HepG2 (cell line): ENCODE data around the gene FAM83G. TPM values are rescaled to one million over a fixed set of nuclear protein-coding genes. Genes with fewer than 3 reads are reported as not detected.

Experiments used
- ARNTL ChIP-seq: sonication (generic); formaldehyde crosslinking; IDR thresholded peaks from 2 replicates; pipeline ENCODE4 v1.4.0; 2020; ENCODE audit warnings: mild to moderate bottlenecking, missing genetic modification reagents
- EED ChIP-seq: sonication (generic); formaldehyde crosslinking; IDR thresholded peaks from 2 replicates; pipeline ENCODE4 v1.5.0; 2020; ENCODE audit warnings: mild to moderate bottlenecking, missing genetic modification reagents
- GRHL1 ChIP-seq: sonication (generic); formaldehyde crosslinking; conservative IDR thresholded peaks from 2 replicates; pipeline ENCODE4 v1.8.0; 2022; ENCODE audit warnings: missing genetic modification reagents
- HOXD1 ChIP-seq: sonication (generic); formaldehyde crosslinking; IDR thresholded peaks from 2 replicates; pipeline ENCODE4 v1.5.0; 2020; ENCODE audit warnings: missing genetic modification reagents
- JUND ChIP-seq: sonication (generic); formaldehyde crosslinking; IDR thresholded peaks from 2 replicates; pipeline ENCODE4 v1.8.0; 2022; ENCODE audit warnings: mild to moderate bottlenecking, missing genetic modification reagents
- MXD1 ChIP-seq: sonication (generic); formaldehyde crosslinking; IDR thresholded peaks from 2 replicates; pipeline ENCODE4 v1.4.0; 2020; ENCODE audit warnings: mild to moderate bottlenecking, missing genetic modification reagents
- PAXIP1 ChIP-seq: sonication (generic); formaldehyde crosslinking; conservative IDR thresholded peaks from 2 replicates; pipeline ENCODE4 v1.4.0; 2020; ENCODE audit warnings: mild to moderate bottlenecking, missing genetic modification reagents, moderate library complexity
- RAD21 ChIP-seq: fragments of 450-650 bp; formaldehyde crosslinking; IDR thresholded peaks from 2 replicates; pipeline ENCODE4 v1.5.0; 2020; ENCODE audit warnings: mild to moderate bottlenecking
- SALL2 ChIP-seq: sonication (generic); formaldehyde crosslinking; IDR thresholded peaks from 2 replicates; pipeline ENCODE4 v1.8.1; 2023; ENCODE audit warnings: mild to moderate bottlenecking, missing genetic modification reagents, inconsistent platforms
- SMARCE1 ChIP-seq: fragments of 450-650 bp; IDR thresholded peaks from 2 replicates; pipeline ENCODE4 v1.6.1; 2017; ENCODE audit warnings: borderline replicate concordance
- SP1 ChIP-seq, 2 experiments: fragments of 450-650 bp in 1 of 2; sonication (generic) in 1 of 2; formaldehyde crosslinking in 1 of 2; IDR thresholded peaks; 2 replicates each; pipeline versions ENCODE4 v1.4.0 to v1.6.1; 2016 to 2020; ENCODE audit warnings: missing genetic modification reagents in 1 of 2
- ZIK1 ChIP-seq: sonication (generic); formaldehyde crosslinking; IDR thresholded peaks from 2 replicates; pipeline ENCODE4 v1.5.0; 2020; ENCODE audit warnings: mild to moderate bottlenecking, low read depth, missing genetic modification reagents, borderline replicate concordance
- ZNF3 ChIP-seq: IDR thresholded peaks from 2 replicates; pipeline ENCODE4 v1.7.0; 2017; ENCODE audit warnings: inconsistent platforms
- ZNF460 ChIP-seq: sonication (generic); formaldehyde crosslinking; IDR thresholded peaks from 2 replicates; pipeline ENCODE4 v1.5.1; 2020; ENCODE audit warnings: missing genetic modification reagents, mild to moderate bottlenecking, borderline replicate concordance
- ZNF747 ChIP-seq: sonication (generic); formaldehyde crosslinking; IDR thresholded peaks from 2 replicates; pipeline ENCODE4 v1.8.1; 2023; ENCODE audit warnings: missing genetic modification reagents, mild to moderate bottlenecking, borderline replicate concordance
- polyA plus RNA-seq, 8 experiments: library from polyadenylated mRNA; depleted of rRNA in 3 of 8; stranded (reverse) in 7 of 8; unstranded in 1 of 8; fragments of >200 nt; fragmentation: Illumina TruSeq in 4 of 8; extraction: Trizol in 4 of 8; gene quantifications; 2 replicates each; pipeline versions ENCODE4 v1.2.1 to v1.2.3, GENCODE V29; 2011 to 2016; ENCODE audit warnings: low read depth in 4 of 8, missing spikeins in 1 of 8, mixed read lengths in 1 of 8; ENCODE audit not compliant: insufficient read depth in 1 of 8
- total RNA-seq, 5 experiments: library from RNA; depleted of rRNA; stranded (reverse); fragments of >200 nt; fragmentation: Illumina TruSeq; extraction: Trizol; gene quantifications; 2 replicates each; pipeline ENCODE4 v1.2.3, GENCODE V29; 2016; ENCODE audit warnings: low read depth in 1 of 5

FAM83G gene
- total and polyA plus RNA-seq, 2 of the 13 experiments (the other 11 are each of a cell fraction or from before 2014, with no cell fraction given) = 13.7 to 18.6 TPM

GRCh38 chr17:18987862-18988545 is 16.6 kb downstream of the FAM83G start (continued):
- TF ChIP-seq ZIK1 (CRISPR knock-in tag) (no peak), ZNF3 (CRISPR knock-in tag) (peak; percentile 60; the same call in 1 of the 2 replicates), MXD1 (CRISPR knock-in tag) (0 out of 2 replicates have a peak, but pooled peaks have one; percentile 12), SALL2 (no peak), ARNTL (CRISPR knock-in tag) (no peak), GRHL1 (no peak), SMARCE1 (no peak), RAD21 (no peak), HOXD1 (CRISPR knock-in tag) (no peak), PAXIP1 (CRISPR knock-in tag) (no peak), EED (0 out of 2 replicates have a peak, but pooled peaks have one; percentile 53), ZNF460 (CRISPR knock-in tag) (0 out of 2 replicates have a peak, but pooled peaks have one; percentile 32), SP1 (IDR thresholded peaks at IDR 0.05) (no peak), SP1 (CRISPR knock-in tag; IDR thresholded peaks at IDR 0.05) (no peak), ZNF747 (CRISPR knock-in tag) (no peak), JUND (CRISPR knock-in tag) (no peak)
- TF ChIP-seq, all 625 proteins: peak for 5
